HG03457 (cell line): Measurements from ENCODE around the gene POFUT1.
"Not testable (repeated sequence)": the region's sequence is repeated elsewhere in the genome, so short reads cannot be mapped to it uniquely, and the experiment has no call there.

Source experiments
- ATAC-seq: cut with Tn5 transposase; IDR thresholded peaks from one replicate; pipeline ENCODE4 v1.9.1; 2021; ENCODE audit warnings: moderate number of reproducible peaks; ENCODE audit not compliant: unreplicated experiment

Gene POFUT1

GRCh38 chr20:32271620-32272019 lies 63.9 kb downstream of the POFUT1 start:
- no peak for ATAC-seq

DNA sequence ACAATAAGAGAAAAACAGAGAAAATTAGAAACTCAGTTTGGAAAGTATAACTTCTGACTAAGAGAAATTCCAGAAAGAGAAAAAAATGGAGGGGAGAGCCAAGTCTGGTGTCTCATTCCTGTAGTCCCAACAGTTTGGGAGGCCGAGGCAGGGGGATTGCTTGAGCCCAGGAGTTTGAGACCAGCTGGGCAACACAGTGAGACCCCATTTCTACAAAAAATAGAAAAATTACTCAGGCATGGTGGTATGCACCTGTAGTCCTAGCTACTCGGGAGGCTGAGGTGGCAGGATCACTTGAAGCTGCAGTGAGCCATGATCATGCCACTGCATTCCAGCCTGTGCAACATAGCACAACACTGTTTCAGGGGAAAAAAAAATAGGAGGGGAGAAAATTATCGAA lies 66.7 kb downstream of the POFUT1 start:
- ATAC-seq = no peak

DNA sequence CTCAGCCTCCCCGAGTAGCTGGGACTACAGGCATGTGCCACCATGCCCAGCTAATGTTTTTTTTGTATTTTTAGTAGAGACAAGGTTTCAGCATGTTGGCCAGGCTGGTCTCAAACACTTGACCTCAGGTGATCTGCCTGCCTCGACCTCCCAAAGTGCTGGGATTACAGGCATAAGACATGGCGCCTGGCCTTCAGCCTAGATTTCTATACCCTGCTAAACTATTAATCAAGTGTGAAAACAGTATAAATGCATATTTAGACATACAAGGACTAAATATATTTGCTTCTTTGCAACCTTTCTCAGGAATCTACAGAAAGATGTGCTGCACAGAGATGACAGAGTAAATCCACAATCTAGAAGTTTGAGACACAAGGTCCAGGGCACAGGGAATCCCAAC lies 67.5 kb downstream of the POFUT1 start:
- ATAC-seq = not testable (repeated sequence)

- ATAC-seq = peak; percentile 54
These were observed 69.9 kb downstream of the POFUT1 start, which contains the start of gene KIF3B for GRCh38 chr20:32277361-32278198. Gene KIF3B (plus strand): TSS chr20:32277651. CDS start chr20:32309778, 32,127 bp downstream.

- peak; percentile 67 for ATAC-seq
These were observed 70.5 kb downstream of the POFUT1 start for GRCh38 chr20:32278199-32278643.

GRCh38 chr20:32281711-32282110 lies 74.0 kb downstream of the POFUT1 start:
- ATAC-seq = no peak

- no peak for ATAC-seq
These were observed 74.8 kb downstream of the POFUT1 start for GRCh38 chr20:32282461-32282860.

GRCh38 chr20:32285082-32285620 lies 77.5 kb downstream of the POFUT1 start:
- ATAC-seq = no peak

DNA sequence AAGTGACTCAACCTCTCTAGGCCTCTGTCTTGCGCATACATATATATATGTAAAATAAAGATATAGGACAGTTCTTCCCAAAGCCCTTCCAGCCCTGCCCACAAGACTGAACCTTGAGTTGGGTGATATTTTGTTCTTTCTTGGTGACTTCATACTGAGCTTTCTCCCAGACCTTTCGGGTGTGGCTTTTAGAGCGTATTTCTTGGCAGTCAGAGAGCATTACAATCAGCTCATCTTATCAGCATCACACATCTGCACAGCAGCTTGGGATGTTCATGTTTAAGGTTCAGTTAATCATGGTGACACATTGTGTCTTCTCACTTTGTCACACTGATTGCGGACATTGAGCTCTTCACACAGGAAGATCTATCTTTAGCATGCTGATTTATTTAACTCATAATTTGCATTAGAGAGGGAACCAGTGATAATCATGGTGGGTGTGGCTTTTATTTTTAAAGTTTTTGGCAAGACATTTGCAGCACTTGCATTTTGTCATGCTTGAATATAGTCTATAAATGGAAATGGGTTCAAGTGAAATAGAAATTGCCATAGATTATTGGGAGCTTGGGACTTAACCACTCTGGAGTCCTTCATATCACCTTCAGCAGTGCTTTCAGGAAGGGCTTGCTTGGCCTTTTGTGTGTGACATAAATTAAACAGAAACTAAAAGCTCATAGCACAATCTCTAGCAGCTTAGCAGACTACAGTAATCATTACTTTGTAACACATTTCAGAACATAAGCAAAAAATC lies 78.1 kb downstream of the POFUT1 start:
- ATAC-seq = peak; percentile 47

DNA sequence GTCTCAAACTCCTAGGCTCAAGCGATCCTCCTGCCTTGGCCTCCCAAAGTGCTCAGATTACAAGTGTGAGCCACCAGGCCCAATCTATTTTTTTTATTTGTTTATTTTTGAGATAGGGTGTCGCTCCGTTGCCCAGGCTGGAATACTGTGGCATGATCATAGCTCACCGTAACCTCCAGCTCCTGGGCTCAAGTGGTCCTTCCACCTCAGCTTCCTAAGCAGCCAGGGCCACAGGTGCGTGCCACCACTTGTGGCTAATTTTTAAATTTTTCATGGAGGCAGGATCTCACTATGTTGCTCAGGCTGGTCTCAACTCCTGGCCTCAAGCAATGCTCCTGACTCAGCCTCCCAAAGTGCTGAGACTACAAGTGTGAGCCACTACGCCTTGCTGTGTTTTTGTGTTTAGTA lies 79.6 kb downstream of the POFUT1 start:
- no peak for ATAC-seq
